Loucy (cell line): ENCODE data around the gene RMDN2.

Experiments used
- CTCF ChIP-seq: fragments of 200-600 bp; sonication (generic); conservative IDR thresholded peaks from 2 replicates; pipeline ENCODE4 v1.5.1; 2014; ENCODE audit warnings: mild to moderate bottlenecking, antibody characterized with exemption, low read length
- EZH2phosphoT487 ChIP-seq: fragments of 200-600 bp; IDR thresholded peaks from 2 replicates; pipeline ENCODE4 v1.6.1; 2018; ENCODE audit warnings: antibody characterized with exemption, mild to moderate bottlenecking, moderate library complexity, borderline replicate concordance

GRCh38 chr2:38037757-38038621 is 112.9 kb downstream of the RMDN2 start:
- TF ChIP-seq CTCF (no peak), EZH2phosphoT487 (no peak)
